Fibroblast of skin of right quadriceps (primary cell): ENCODE results near the gene CSRNP2.
"Not testable (repeated sequence)": the region's sequence is repeated elsewhere in the genome, so short reads cannot be mapped to it uniquely, and the experiment has no call there.

Experiments used
- DNase-seq: peaks from one replicate; pipeline ENCODE4 v3.0.0-alpha.2; 2013

The CSRNP2 gene, protein sequence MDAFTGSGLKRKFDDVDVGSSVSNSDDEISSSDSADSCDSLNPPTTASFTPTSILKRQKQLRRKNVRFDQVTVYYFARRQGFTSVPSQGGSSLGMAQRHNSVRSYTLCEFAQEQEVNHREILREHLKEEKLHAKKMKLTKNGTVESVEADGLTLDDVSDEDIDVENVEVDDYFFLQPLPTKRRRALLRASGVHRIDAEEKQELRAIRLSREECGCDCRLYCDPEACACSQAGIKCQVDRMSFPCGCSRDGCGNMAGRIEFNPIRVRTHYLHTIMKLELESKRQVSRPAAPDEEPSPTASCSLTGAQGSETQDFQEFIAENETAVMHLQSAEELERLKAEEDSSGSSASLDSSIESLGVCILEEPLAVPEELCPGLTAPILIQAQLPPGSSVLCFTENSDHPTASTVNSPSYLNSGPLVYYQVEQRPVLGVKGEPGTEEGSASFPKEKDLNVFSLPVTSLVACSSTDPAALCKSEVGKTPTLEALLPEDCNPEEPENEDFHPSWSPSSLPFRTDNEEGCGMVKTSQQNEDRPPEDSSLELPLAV

DNA sequence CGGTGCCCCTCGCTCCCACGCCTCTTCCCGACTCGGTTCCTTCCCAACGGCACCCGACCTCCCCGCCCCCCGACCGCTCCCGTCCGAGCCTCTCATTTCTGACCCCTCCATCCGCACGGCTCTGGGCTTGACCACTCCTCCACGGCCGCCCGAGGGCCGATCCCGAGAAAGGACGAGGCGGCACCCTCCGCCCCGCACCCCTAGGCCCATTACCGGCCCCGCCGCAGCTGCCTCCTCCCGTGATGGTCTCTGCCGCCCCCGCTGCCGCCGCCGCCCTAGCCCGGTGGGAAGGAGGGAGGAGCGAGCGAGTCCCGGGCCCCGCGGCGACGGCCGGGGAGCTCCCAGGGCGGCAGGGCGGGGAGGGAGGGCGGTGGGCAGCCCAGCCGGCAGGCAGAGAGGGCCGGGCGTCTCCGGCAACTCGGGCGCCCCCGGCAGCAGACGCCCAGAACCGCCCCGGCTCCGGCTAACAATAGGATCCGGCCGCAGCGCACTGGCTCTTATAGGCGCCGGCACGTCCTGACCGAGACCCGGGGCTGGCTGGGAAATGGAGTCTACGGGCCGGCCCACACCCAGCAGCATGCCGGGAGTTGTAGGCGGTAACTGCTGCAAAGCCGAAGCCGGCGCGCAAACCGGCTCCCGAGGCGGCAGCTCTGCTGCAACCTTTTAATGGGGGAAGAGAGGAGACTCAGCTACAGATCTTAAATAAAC, at the start of gene CSRNP2:
TSS of gene CSRNP2 (minus strand) at position 471 of the 708 bp plus-strand sequence. CDS start 7,035 bp downstream, outside the sequence.
- peak; percentile 96 for DNase-seq

DNA sequence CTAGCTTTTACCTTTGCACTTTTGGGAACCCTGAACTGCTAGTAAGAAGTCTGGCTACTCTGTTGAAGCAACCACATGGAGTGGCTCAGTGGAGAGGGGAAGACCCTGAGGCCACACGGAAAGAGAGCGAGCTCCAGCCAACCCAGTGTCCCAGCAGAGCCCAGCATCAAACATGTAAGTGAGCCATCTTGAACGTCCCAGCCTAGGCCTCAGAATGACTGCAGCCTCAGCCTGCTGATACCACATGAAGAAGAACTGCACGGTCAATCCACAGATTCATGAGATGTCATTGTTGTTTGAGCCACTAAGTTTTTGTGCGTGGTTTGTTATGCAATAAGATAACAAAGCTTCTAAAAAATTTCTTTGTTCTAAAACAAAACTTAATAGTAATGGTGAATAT, 49.3 kb upstream of the CSRNP2 start:
- DNase-seq, result no peak

DNA sequence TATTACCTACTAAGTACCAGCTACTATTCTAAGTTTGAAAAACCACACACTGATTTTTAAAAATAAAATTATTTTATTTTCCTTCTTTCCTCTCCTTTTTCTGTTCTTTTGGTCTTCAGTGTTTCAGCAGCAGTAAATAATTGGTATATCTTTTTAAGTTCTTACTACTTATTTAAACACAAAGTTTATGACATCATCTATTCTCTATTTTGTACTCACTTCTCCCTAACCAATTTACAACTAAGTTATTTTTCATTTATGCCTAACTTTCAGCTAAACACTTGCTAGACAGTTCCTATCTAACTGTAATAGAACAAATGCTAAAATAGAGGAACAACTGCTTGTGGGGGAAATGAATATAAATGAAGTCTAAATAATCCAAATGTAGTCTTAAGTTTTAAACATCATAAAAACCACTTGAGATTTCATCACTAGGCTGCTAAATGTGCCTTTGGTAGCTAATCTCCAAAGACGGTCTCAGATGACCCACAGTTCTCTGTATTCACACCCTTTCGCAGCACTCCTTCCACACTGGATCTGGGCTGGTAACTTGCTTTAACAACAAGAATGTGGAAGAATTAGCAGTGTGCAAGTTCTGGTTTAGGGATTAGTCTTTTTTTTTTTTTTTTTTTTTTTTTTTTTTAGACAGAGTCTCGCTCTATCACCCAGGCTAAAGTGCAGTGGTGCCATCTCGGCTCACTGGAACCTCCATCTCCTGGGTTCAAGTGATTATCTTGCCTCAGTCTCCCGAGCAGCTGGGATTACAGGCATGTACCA, 48.5 kb upstream of the CSRNP2 start:
- no peak for DNase-seq

DNA sequence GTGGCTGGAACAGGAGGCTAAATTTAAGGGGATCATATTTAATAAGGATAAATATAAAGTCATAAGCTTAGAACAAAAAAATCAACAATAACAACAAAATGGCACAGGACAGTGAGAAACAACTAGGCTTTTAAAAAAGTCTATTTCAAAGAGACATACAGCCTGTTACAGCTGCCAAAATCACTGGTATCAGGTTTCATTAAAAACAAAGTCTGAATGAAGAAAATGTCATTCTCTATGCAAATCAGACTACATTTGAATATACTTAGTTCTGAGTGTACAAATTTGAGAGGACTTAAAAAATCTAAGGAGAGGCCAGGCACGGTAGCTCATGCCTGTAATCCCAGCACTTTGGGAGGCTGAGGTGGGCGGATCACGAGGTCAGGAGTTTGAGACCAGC, 45.5 kb upstream of the CSRNP2 start:
- no peak for DNase-seq

DNA sequence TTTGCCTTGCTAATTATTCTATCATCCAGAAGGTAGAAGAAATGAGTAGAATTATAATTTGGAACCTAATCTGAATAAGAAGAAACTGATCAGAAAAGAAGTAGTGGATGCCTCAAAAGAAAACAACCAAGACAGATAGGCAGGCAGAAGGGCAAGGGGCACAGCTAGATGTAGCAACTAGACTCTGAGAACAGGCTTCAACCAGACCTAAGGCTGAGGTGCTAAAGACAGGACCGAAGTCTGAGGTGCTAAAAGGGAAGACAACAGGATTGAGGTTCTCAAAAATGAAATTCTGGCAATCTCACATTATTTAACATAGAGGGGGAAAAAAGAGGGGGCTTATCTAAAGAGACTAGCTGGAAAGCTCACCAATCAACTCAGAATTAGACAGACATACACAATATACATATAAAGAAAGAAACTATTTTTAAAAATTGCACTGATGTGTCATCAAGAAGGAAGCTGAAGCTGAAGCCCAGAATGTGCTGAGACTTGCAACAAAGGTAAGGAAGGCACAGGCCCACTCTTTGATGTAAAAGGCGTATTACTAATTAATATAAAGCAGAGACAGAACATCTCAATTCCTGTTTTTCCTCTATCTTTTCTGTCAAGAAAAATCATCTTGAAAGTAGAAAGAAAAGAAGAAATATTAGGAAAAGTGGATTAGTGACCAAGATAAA, 43.8 kb upstream of the CSRNP2 start:
- DNase-seq, result peak; percentile 13

DNA sequence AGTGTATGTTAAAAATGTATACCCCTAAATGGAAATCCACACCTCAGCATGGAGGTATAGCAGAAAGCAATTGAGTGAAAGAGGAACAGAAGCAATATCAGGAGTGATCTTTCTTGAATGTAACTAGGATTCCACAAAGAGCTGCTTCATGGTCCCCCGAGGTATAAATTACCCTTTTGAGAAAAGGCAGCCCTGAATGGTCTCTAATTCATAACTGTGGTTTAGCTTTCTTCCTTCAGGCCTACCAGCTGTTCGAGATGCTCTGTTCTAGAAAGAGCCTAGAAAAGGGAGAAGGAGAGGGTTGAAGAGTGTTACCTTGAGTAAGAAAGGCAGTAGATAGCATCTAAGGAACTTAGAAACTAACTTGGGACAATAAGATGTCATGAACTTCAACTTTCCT, 42.9 kb upstream of the CSRNP2 start:
- no peak for DNase-seq

DNA sequence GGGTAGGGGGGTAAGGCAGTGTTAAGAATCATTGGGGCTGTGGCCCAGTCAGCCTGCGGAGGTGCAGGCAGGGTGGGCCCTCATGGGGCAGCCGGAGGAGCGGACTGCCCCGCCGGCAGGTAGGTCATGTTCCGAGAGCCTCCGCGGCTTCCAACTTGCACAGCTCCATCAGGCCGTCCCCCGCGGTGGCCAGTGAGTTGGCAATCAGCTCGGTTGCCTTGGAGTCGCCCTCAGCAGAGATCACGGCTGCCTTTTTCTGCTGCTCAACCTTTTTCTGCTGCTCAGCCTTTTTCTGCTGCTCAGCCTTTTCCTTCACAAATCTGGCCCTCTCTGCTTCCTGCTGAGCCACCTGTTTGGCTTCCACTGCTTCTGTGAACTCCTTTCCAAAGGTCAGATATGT, 41.1 kb upstream of the CSRNP2 start:
- no peak for DNase-seq

DNA sequence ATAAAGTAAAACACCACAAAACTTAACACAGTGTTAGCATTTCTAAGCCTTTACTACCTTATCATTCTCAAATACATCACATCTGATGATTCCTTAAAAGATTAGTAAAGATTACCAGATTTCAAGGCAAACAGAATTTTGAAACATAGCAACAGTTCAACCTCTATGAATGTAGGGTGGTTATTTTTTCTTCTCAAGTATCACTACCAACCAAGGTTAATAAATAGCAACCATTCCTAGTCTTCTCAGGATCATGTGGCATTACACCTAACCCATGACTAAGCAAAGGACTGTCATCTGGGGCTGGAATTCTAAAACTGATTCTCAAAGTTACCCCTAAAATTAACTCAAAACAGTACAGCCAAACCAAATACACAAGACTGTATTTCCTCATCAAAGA, 39.4 kb upstream of the CSRNP2 start:
- DNase-seq, result no peak

DNA sequence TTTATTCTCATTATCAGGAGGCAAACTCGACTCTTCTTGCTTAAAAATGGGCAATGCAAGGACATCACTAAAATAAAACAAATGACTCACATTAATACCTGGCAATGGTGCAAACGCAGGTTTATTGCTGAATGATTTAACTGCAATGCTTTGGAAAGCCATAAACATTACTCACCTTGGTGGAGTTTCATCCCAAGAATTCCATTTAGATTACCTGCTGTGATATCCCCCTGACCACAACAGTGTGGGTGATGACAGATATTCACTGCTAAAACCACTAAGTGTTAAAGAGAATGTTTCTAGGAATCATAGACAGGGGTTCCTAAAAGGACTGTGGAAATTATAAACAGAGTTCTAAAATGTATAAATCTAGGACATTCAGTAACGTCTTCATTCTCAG, 35.3 kb upstream of the CSRNP2 start:
- DNase-seq, result peak; percentile 75

DNA sequence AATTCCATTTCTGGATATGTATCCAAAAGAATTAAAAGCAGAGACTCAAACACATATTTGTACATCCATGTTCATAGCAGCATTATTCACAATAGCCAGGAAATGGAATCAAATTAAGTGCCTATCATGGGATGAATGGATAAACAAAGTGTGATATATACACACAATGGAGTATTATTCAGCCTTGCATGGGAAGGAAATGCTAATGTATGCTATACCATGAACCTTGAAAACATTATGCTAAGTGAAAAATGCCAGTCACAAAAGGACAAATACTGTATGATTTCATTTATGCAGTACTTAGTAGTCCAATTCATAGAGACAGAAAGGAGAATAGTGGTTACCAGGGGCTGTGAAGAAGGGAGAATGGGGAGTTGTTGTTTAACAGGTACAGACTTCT, 32.1 kb upstream of the CSRNP2 start:
- no peak for DNase-seq

DNA sequence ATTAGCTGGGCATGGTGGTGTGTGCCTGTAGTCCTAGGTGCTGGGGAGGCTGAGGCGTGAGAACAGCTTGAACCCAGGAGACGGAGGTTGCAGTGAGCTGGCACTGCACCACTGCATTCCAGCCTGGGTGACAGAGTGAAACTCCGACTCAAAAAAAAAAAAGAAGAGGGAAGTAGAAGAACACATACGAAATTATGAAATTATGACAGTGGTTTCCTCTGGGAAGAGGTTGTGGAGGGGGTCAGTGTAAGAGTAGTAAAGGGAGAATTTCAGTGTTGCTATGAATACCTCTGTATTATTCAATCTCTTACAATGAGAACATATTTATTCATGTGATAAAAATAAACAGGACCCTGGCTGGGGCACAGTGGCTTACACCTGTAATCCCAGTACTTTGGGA, 24.7 kb upstream of the CSRNP2 start:
- no peak for DNase-seq

DNA sequence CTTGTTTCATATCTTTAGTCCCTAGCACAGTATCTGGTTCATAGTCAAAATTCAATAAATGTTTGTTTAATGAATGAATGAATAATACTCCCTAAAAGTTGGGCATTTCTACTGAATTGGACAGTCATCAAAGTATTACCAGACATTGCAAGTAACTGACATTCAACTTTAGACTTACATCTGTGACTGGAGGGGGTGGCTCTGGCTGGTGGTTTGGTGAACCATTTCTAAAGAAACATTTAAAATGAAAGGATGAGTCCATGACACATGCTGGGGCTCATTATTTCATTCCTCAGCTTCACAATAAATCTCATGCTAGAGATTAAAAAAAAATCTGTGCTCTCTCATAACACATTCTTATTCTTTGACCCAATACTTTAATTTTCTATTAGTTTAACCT, 20.6 kb upstream of the CSRNP2 start:
- no peak for DNase-seq

DNA sequence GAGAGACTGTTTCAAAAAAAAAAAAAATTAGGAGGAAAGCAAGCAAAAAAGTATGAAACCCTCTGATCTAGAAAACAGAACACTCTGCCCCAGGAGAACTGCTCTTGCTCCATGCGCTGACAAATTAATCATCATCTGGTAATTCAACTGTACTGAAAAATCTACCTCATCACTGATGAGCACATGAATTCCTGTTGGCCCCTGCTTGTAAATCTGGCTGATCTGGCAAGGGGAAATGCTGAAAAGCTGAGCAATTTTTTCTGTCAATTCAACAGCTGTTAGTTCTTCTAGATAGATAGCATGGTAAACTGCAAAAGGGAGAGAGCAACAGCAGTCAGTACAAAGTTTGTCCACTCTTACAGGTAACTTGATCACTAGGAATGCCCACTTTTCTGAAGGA, 15.2 kb upstream of the CSRNP2 start:
- peak; percentile 8 for DNase-seq

DNA sequence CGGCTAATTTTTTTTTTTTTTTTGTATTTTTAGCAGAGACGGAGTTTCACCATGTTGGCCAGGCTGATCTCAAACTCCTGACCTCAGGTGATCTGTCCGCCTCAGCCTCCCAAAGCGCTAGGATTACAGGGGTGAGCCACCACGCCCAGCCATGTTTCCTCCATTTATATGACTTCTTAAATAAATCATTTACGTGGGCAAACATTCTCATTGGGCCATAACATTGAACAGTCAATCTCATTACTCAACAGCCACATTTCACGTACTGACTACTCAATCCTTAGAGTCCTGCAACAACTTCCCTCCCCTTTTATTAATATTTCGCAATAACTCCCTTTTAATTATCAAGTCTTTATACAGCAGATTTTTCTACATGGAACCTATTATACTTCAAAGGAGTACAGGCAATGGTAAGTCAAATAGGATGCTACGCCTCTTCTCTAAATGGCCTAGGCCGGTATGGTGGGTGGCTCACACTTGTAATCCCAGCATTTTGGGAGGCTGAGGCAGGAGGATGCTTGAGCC, 7.4 kb upstream of the CSRNP2 start:
- DNase-seq, result no peak

DNA sequence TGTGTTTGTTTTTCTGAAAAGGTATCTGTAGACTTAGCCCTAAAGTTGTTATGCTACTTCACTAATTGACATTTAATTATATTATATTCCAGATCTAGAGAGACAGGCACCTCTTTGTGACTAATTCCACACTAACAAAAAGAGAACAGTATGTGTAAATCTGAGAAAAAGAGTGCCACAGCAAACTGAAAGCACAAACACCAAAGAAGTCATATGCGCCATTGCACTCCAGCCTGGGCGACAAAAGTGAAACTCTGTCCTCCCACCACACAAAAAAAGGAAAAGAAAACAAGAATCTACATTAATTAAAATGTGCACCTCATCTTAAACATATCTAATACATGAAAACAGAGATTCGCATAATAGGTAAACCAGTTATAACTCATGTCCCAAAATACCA, 4.4 kb upstream of the CSRNP2 start:
- no peak for DNase-seq

DNA sequence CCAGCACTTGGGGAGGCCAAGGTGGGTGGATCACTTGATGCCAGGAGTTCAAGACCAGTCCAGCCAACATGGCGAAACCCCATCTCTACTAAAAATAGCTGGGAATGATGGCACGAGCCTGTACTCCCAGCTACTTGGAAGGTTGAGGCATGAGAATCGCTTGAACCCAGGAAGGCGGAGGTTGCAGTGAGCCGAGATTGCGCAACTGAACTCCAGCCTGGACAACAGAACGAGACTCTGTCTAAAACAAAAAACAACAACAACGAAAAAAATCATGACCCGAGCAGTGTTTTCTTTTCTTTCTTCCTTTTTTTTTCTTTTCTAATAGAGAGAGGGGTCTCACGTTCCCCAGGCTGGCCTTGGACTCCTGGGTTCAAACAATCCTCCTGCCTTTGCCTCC, 3.5 kb upstream of the CSRNP2 start:
- DNase-seq, result no peak

DNA sequence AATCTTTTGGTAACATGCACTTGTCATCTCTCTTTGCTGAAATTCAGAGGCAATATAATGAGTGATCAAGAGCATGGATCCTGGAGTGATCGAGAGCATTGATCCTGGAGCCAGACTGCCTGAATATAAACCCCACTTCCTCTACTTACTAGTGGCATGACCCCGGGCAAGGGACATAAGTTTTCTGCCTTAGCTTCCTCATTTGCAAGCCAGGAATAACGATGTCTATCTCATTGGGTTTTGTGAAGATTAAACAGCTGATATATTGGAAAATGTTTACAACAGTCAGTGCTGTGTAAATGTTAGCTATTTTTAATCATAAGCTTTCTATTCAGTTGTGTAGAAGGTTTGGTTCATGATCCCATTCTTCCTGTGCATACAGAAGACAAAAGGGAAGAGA, 2.4 kb upstream of the CSRNP2 start:
- DNase-seq, result no peak

DNA sequence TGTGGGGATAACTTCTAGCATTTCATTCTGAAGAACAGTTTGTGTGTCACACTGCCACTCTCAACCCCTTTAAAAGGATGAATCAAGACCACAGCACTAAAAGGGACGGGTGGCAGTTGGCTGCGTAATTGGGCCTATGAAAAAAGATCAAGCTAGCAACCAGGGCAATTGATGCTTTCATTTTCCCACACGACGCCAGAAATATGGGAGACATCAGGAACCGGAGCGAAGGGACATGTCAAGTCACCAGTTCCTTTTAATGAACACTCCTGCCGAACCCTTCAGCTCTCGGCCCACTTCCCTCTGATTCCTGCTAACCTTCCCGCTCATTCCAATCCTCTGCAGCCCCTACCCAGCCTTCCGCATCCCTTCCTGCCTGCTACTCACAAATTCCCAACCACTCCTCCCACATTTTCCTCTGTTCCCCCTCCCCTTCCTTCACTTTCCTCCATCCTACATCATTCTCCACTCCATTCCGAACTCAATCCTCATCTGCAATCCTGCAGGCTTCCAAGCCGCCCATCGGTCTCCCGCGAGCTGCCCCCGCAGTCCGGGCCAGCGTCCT, 753 bp downstream of the CSRNP2 start:
- DNase-seq, result peak; percentile 41

DNA sequence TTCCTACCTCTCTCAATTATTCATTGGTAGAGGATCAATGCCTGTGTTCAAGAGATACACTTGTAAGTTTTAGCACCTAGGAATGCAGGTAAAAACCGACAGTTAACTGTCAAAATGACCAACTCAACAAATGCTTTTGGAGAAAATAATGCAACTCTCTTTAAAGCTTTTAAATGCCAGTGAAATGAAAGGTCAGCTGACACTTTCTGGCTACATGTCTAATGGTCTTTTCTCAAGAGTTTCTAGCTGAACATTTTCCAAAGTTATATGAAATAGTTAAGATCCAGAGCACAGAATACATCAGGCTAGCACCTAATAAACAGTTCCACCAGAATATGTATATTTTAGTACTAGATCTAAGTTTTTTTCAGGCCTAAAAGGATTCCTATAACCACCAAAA, 2.0 kb downstream of the CSRNP2 start:
- DNase-seq, result no peak

DNA sequence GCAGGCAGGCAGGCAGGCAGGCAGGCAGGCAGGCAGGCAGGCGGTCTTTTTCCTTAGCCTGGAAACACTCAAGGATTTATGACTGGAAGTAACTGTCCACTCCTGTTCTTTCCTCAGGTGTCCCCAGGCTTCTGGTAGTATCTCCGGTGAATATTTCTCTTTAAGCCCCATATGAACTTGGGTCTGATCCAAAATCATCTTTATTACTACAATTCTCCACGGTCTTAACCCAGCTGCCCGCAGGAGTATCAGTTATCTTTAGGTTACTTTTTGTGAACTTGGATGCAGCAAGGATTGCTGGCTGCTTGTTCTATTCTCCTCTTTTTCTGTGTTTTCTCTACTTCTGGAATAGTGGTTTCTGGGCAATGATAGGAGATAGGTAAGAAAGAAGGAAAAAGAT, 3.3 kb downstream of the CSRNP2 start:
- no peak for DNase-seq

DNA sequence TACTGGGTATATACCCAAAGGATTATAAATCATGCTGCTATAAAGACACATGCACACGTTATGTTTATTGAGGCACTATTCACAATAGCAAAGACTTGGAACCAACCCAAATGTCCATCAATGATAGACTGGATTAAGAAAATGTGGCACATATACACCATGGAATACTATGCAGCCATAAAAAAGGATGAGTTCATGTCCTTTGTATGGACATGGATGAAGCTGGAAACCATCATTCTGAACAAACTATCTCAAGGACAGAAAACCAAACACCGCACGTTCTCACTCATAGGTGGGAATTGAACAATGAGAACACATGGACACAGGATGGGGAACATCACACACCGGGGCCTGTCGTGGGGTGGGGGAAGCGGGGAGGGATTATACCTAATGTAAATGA, 4.5 kb downstream of the CSRNP2 start:
- not testable (repeated sequence) for DNase-seq

DNA sequence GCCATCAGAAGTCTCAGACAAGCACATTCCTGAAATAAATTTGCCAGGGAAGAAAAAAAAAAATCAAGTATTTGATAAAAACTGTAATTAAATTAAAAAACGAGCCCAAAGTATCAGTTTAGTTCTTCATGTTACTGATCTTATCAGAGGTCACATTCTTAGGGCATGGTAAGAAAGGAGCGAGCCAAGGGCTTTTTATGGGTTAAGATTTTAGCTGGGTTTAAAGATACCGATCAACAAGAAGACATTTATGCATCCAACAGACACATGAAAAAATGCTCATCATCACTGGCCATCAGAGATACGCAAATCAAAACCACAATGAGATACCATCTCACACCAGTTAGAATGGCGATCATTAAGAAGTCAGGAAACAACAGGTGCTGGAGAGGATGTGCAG, 5.0 kb downstream of the CSRNP2 start:
- not testable (repeated sequence) for DNase-seq
